ENCODE results near the gene MED7.

- TF ChIP-seq CTCF (conservative IDR thresholded peaks at IDR 0.05; ENCODE audit: low read depth, low read length) (no peak), EZH2 (IDR thresholded peaks at IDR 0.05; ENCODE audit: borderline replicate concordance, low read depth, low read length, poor library complexity, severe bottlenecking) (no peak)
Observed at GRCh38 chr5:157168286-157168685, 25.6 kb upstream of the MED7 start.

Measured in A673 (cell line).